GM21360 (cell line): ENCODE measurements around the gene TMEM131L.
A peak's percentile ranks its signal among the peaks of the same experiment; 100 is the strongest.

Experiments used
- ATAC-seq: cut with Tn5 transposase; IDR thresholded peaks from one replicate; pipeline ENCODE4 v1.9.1; 2021; ENCODE audit warnings: mild to moderate bottlenecking, moderate library complexity; ENCODE audit not compliant: unreplicated experiment

Gene TMEM131L

DNA sequence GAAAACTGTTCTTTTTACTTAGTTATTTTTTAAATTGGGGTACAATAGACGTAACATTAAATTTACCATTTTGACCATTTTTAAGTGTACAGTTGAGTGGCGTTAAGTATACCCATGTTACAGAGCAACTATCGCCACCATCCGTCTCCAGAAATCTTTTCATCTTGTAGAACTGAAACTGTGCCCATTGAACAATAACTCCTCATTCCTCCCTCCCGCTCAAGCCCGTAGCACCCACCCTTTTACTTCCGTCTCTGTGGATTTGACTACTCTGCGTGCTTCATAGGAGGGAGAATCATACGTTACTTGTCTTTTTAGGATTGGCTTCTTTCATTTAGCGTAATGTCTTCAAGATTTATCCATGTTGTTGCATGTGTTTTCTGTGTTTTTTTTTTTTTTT lies 55.3 kb downstream of the TMEM131L start:
- ATAC-seq, result no peak

DNA sequence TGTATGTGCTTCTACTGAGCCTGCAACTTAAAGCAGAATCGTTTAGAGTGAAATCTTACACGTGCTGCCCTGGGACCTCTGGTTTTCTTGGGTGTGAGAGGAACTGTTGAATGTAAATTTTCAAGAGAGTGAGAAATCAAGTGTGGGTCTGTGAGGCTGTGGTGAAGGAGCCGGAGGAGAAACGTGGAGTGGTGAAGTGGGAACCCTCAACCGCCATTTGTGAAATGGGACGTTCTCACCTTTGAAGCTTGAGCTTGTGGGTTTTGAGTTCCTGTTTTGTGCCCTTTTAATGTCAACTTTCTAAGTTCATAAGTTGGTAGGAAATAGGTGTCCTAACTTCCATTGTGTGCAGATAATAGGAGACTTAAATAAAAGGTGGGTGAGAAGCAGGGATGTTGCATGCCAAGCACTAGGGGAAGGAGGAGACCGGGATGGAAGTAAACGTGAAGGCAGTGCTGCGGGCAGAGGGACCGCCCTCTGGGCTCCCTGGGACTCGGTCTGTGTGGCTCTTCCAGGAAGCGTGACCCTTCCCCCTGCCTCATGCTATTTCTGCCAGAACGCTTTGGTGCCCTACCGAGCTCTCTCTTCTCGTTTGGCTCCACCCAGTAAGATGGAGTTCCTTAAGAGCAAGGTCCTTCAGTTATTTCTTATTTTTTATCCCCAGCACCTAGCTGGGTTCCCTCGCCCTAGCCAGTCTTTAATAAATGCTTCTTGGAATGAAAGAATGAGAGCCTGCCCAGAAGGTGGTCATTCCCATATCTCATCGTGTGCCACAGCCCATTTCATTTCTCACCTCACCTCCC lies 56.0 kb downstream of the TMEM131L start:
- peak; percentile 21 for ATAC-seq

DNA sequence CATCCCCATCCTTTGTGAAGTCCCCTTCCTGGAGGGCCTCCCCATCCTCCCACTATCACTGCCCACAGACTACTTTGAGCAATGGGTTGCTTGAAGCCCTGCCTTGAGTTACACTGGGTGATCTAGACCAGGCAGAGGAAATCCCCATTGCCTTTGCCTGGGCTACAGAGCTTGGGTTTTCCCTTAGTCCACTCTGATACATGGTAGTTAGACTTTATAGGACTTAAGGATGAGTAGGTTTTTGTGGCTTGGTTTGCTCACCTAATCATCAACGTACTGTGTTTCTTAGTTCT lies 56.6 kb downstream of the TMEM131L start:
- peak; percentile 46 for ATAC-seq

DNA sequence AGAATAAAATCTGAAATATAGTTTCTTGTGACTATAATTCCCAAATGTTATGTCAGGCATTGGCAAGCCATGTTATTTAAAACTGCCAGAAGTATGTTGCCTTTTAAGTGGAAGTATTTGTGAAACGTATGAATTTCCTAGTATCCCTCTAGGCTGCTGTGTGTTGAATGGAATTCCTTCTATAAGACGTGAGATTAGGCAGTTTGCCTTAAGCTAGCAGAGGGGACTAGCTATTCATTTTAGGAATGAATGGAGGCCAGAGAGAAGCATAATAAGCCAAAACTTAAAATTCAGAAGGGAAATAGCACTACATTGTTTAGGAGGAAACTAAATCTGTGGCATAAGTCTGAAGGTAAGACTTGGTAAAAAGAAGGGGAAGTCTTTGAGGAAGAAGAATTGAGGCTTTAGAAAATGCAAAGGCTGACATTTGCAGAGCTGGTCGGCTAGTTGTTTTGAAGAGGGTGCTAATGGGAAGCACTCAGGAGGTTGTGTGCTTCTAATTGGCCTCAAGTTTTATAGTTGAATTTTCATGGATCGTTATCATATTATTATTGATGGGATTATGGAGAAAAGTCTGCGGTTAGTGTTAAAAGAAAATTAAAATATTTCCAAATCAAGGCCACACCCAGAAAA lies 57.1 kb downstream of the TMEM131L start:
- no peak for ATAC-seq

DNA sequence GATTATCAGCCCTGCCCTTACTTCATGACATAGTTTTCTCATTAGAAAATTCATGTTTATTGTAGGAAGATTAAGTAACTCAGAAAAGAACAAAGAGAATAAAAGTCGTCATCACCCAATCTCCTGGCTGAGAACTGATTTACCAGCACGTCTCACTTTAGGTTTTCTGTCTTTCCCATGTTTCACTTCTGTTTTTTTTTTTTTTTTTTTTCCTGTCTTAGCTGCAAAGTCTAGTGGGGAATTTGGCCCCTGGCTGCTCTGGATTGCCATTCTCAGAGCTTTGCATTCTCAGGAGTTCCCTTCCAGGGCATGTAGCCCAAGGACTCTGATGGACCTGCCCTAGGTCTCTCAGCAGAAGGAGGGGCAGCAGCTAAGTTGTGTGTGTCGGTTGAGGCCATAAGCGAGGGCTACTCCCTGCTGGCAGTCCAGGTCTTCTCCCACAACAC lies 57.8 kb downstream of the TMEM131L start:
- ATAC-seq, result no peak

DNA sequence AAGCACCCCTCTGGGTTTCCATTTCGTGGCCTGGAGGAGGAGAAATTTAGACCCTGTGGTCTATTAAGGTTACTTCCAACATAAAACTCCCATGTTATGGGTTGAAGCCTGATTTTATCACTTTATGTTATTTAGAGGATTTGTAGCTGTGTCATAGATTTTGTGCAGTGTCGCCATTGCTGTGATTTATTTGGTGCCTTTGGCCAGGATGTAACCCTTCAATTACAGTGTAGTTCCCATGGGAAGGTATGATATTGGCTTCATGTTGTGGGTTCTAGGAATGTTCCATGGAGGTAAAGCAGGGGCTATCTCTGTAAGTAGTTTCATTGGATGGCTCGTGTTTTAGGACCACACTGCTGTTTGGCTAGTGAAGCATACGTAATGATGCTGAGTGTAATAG lies 58.5 kb downstream of the TMEM131L start:
- ATAC-seq, result no peak

DNA sequence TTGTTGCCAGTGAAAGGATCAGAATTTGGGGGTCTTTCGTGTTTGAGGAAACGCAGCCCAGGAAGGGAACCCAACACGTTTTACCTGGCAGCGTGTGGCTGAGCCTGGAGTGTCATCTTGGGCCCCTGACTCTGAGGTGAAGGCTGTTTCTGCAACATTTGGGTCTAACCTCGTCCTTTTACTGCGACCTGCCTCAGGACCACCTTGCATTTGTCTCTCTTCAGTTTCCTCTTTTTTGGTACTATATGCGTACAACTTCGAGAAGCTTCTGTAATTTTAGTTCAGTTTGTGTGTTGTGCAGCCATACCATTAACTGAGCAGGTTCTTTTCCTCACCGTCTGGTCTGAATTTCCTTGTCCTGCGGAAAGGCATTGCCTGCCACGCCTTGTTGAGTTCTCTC lies 61.5 kb downstream of the TMEM131L start:
- ATAC-seq, result no peak

DNA sequence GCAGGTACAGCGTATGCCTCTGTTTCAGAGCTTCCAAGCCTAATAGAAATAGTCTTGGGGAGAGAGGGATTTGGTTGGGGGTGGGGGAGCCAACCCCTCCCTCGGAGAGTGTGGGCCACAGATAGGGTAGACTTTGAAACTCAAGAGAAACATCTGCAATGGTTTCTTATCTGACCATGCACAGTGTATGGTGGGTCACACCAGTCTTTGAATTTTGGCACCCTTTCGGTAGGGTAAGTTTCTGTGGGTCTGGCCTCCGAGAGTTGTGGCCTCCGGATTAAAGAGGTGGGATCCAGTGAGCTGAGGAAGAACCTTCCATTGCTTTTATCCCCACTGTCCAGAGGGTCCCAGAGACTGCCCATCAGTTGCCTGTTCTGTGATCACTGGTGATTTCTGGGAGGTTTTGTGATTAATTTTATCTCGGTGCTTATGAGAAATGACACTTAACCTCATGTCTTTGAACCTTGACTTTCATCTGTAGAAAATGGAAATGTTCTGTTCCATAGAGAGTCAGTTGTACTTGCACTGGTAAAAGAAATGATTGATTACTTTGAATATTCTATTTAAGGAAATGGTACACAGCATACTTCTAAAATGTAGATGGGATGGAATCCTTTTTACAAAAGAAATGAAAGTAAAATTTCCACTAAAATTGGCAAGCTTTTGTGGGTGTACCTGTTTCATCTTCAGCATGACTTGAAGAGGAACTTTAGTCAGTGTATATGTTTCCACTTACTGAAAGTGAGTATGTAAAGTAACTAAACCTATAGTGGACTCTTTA lies 62.7 kb downstream of the TMEM131L start:
- peak; percentile 54 for ATAC-seq

DNA sequence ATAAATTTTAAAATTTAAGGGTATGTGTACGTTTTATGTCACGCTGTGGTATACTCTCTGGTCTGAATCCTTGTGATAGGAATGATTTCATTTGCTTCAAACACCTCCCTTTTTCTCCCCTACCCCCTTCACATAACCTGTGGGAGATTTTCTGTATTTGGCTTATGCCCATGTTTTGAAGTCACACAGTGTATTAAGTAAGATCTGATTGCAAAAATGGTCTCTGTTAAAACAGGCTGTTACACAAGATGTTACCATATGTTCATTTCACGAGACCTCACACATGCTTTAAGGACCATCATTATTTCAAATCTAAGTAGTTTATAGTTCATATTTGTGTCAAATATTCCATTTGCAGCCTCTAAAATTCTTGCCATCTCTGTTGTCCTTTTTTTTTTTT lies 63.5 kb downstream of the TMEM131L start:
- ATAC-seq, result no peak

DNA sequence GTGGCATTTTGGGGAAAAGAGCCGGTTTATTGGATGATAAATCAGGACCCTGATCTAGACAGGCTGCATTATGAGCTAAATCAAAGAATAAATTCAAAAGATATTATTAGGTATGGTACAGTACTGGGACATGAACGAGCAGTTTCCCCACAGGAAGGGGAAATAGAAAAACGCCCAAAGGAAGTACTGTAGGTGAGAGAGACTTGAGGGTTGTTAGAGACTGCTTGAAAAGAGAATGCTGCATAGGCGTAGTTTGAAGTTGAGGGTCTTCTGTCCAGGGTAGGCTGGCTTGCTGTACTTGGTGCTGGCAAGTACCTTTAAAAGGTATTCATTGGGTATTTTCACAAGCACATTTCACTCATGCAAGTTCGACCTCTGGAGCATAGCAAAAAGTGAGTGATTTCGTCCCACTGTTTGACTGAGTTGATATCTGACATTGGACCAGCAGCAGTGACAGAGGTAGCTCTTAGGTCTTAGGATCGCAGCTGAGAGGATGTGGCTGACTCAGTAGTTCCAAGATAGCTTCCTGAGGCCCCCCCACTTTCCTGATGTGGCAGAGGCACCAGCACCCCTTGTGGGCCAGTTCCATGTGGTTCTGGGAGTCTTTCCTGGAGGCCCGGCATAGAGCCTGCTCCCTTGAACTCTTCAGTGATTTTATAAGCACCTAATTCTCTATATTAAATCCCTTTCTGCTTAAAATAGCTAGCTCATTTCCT lies 64.3 kb downstream of the TMEM131L start:
- no peak for ATAC-seq

DNA sequence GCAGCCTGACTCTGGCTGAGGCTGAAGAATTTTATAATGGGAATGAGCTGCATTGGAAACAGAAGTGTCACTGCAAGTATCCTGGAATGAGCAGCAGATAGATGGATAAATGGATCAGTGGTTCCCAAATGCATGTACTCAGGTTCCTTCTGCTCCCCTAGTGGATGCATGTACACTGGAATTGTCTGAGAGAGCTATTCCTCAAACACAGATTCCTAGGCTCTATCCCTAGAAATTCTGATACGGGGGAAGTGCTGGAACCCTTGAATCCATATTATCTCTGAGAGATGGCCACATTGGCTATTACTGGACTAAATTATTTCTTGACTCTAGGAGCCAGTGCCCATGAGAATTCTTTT lies 64.8 kb downstream of the TMEM131L start:
- no peak for ATAC-seq

DNA sequence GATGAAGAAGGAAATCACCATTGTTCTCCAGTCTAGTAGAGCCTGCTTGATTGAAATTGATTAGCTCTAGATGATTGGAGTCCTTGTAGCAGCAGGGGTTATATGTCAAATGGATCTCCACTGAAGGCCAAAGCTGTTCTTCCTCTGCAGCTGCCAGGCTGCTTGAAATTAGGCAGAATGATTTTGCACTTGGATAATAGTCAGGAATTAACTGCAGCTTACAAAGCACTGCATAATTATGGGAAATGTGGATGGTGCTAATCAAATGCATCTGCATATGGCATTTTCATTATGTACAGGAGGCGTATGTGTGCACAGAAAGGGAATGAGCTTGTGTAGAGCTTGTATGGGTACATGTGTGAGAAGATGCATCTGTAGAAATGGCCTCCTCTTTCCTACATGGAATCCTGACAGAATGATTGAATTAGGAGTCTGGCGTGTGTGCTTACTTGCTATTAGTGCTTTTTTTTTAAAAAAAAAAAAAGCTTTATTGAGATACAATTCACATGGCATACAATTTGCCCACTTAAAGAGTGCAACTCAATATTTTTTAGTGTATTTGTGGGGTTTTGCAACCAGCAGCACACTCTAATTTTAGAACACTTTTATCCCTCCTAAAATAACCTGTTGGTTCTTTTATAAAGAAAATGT lies 65.9 kb downstream of the TMEM131L start:
- ATAC-seq, result no peak

DNA sequence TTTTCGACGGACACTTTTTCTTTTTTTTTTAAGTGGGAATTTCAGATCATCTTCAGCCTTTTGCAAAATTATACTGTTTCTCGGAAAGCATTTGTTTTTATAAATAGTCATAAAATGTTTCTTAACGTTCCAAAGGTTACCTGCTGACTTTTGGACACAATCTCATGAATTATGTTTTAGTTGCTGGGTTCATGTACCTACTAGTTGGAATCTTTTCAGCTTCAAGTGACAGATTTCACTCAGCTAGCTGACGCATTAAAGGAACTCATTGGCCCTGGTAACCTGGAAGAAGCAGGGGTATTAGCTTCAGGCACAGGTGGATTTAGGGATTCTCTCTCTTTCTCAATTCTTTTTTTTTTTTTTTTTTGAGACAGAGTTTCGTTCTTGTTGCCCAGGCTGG lies 66.5 kb downstream of the TMEM131L start:
- no peak for ATAC-seq

DNA sequence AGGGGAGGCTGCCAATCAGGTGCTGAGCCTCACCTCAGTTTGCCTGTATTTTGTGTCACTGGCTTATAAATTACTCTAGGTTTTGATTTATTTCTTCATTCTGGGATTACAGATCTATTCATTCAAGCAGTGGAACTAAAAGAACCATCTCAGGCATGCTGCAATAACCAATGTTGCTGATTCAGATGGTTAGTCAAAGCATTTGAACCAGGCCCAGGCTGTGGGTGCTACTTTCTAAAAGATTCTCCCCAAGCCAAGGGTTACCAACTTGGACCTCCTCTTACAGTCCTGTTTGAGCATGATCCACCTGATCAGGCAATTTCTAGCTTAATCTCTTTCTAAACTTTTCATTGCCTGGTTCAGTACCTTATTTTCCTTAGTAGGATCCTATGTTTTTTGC lies 67.2 kb downstream of the TMEM131L start:
- ATAC-seq, result no peak

DNA sequence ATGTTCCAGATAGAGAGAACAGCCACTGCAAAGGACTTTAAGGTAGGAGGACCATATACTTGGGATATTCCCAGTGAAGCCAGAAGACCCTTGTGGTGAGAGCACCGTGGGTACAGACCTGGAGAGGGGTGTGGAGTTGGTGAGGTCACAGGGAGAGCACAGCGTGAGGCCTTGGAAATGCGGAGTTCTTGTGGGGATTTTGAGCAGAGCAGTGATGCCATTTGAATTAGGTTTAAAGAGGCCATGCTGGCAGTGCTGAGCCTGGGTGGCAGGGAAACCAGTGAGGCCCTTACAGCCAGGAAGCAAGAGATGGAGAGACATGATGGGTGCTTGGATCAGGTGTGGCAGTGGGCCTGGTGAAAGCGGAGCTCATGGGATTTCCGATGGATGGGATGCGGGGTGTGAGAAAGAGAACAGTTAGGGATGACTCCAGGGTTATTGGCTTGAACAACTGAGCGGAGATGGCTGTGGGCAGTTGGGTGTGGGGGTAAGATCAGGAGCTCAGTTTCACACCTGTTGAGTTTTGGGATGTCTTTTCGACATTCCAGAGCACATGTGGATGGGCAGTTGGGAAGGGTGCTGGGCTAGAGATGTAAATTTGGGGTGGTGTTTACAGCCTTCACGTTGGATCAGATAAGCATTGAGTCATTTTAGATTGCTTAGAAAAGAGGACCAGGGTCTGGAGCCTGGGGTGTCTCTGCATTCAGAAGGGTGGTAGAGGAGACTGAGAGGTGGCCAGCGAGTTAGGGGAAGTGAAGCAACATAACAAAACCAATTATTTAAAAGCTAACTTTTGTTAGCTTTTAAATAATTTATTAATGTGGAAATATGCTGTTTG lies 68.9 kb downstream of the TMEM131L start:
- ATAC-seq, result no peak

DNA sequence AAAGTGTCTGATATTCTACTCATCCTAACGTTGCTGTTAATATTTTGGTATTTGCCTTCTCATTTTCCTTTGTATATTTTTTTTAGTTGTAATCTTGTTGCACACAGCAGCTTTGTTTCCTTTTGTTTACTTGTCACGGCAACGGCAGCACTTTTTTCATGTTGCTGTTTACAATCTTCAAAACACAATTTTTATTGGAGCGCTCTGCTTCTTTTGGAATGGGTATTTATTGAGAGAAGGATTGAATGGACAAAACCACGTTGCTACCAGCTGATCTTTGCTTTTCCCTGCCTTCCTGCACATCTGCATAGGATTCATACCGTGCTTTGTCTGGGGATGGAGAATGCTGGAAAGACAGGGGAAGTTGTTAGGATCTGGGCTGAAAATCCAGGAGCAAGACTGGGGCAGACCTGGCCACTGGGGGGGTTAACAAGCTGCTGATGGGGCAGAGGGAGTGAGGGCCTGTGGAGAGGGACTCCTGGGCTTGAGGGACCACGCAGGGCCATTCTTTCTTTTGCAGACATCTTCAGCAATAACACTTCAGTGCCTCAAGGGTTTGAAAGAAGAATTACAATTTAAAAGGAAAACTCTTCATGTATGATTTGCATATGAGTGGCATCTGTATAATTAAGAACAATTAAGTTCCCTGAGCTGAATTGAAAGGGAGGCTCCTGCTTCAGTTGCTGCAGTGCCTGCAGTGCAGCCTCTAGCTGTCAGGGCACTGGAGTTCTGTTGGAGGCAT lies 69.8 kb downstream of the TMEM131L start:
- ATAC-seq, result no peak

DNA sequence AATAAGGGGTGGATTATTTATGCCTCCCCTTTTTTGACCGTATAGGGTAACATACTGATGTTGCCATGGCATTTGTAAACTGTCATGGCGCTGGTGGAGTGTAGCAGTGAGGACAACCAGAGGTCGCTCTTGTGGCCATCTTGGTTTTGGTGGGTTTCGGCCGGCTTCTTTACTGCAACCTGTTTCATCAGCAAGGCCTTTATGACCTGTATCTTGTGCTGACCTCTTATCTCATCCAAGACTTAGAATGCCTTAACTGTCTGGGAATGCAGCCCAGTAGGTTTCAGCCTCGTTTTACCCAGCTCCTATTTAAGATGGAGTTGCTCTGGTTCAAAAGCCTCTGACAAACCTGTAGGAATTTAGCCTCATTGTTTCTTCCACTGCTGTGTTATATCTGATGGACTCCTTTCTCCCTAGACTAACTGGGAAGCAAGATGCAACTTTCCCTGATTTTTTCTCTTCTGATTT lies 71.4 kb downstream of the TMEM131L start:
- no peak for ATAC-seq

DNA sequence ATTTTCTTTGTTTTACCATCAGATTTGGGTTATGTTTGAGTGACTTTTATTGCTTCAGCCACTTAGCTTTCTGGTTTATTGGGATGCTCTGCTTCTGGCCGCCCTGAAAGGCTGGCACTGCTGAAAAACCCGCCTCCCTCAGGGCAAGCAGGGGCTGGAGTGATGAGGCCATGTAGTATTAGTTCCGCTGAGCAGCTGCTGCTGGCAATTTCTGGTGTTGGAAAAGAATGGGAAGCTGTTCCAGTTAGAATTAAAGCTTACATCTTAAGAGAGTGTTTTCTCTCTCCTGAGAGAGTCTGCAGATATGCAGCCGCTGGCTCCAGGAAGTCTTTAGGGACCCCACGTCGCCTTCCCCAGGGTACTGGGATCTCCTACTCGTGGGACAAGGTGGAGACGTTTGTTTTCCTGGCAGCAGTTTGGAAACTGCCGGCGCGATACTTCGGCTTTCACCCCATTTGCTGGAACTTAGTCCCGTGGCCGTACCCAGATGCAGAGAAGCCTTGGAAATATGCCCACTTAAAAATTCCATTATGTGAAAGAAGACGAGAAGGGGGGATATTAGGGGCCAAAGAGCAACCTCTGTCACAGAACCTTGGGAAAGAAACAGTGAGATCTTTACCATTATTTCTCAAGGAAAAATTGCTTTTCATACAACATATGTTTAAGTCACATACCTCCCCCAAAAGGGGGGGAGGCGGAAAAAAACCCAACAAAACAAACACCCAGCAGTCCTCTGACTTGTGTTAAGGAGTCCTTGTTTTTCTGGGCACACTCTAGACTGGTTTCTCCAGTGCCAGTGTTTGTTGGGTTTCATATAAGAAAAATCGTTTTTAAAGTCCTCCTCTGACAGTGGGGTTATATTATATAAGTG lies 72.6 kb downstream of the TMEM131L start:
- no peak for ATAC-seq
